C1 segment of cervical spinal cord (tissue), 14 donors: ENCODE measurements around the gene CBR1.

Experiments
- DNase-seq, 14 donors: peaks; one replicate each; lab custom pipeline; 2025; lab: John Stamatoyannopoulos, UW

Gene CBR1

DNA sequence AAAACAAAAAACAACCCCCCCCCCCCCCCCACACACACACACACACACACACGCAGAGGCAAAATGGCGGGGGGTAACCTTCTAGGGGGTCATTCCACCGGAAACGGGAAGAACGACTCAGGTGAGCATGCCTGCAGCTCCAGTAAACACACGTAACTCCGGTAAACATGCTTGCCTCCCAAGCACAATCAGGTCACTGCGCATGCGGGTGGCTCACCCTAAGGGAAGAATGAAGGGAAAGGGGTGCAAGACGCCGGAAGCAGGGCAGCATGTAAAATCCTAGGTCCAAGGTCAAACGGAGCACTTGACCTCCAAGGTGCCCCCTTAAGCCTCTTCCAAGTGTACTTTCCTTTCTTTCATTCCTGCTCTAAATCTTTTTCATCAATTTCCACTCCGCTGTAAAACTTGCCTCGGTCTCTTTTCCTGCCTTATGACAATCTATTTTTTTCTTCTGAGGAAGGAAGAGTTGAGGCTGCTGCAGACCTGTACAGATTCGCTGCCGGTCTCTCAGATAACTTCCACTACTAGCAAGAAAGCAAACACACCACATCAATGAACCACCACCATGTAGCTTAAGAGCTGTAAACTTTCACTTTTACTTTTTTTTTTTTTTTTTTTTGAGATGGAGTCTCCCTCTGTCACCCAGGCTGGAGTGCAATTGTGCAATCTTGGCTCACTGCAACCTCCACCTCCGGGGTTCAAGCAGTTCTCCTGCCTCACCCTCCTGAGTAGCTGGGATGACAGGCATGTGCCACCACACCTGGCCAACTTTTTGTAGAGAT is 44.0 kb downstream of the CBR1 start:
- DNase-seq = no peak

- no peak for DNase-seq
Observed at GRCh38 chr21:36115138-36115730, 45.4 kb downstream of the CBR1 start.

DNA sequence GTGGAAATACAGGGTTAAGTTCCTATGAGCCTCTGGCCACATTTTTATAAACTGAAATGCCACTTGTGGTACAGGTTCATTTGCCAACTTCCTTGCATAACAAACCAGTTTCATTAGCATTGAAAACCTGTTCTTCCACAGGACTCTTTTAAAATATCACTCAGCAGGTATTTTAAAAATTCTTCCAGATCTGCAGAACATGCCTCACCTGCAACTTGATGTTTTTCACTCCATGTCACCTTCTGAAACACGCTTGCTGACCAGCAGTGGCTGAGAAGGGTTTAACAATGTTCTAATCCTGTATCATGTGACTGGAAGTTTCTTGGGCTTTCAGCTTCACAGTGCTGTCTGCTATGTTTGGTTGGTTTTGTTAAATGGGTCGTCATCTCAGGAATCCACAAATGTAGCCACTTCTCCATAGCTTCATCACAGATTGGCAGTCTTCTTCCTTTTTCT is 47.5 kb downstream of the CBR1 start:
- DNase-seq = no peak

GRCh38 chr21:36120304-36120888 is 50.6 kb downstream of the CBR1 start:
- peak in 1 of 14 donors; percentile 21 for DNase-seq
